BJ (cell line): Measurements from ENCODE around the gene SCMH1. TPM values are rescaled to one million over a fixed set of nuclear protein-coding genes. Genes with fewer than 3 reads are reported as not detected.

Experiments
- CTCF ChIA-PET: fragments of 350-600 bp; formaldehyde crosslinking; extraction: SDS; loops from one replicate; lab custom pipeline; 2021; ENCODE audit warnings: antibody characterized with exemption, inconsistent platforms; lab: Yijun Ruan, JAX
- POLR2A ChIA-PET: fragments of 300-600 bp; sonication (Branson Sonifier 250); formaldehyde crosslinking; extraction: SDS; loops from one replicate; lab custom pipeline; 2021; ENCODE audit warnings: antibody characterized with exemption; lab: Charles Lee
- DNase-seq: peaks from one replicate; pipeline ENCODE4 v3.0.0-alpha.2; 2011; ENCODE audit warnings: low read depth
- H3K27me3 ChIP-seq: 2 replicates; pipeline ENCODE4 v1.6.0; 2011; ENCODE audit warnings: low read length; ENCODE audit not compliant: control insufficient read depth, insufficient read depth
- H3K36me3 ChIP-seq: 2 replicates; pipeline ENCODE4 v1.5.1; 2011; ENCODE audit warnings: low read length; ENCODE audit not compliant: control insufficient read depth, insufficient read depth
- H3K4me3 ChIP-seq: 2 replicates; pipeline ENCODE4 v1.5.1; 2011; ENCODE audit warnings: low read depth, mild to moderate bottlenecking, control low read depth, low read length
- polyA plus RNA-seq: library from polyadenylated mRNA; depleted of rRNA; stranded (reverse); fragments of >200 nt; gene quantifications from 2 replicates; pipeline ENCODE4 v1.2.3, GENCODE V29; 2011
- TF ChIP-seq, protein P1 (sequence below): IDR thresholded peaks from 2 replicates; pipeline ENCODE4 v1.5.1; 2011; ENCODE audit warnings: low read depth, mild to moderate bottlenecking, control low read depth, inconsistent platforms, low read length, moderate library complexity; ENCODE audit not compliant: insufficient read depth

Gene SCMH1
- polyA plus RNA-seq, 1 experiment: 44.9 TPM

DNA sequence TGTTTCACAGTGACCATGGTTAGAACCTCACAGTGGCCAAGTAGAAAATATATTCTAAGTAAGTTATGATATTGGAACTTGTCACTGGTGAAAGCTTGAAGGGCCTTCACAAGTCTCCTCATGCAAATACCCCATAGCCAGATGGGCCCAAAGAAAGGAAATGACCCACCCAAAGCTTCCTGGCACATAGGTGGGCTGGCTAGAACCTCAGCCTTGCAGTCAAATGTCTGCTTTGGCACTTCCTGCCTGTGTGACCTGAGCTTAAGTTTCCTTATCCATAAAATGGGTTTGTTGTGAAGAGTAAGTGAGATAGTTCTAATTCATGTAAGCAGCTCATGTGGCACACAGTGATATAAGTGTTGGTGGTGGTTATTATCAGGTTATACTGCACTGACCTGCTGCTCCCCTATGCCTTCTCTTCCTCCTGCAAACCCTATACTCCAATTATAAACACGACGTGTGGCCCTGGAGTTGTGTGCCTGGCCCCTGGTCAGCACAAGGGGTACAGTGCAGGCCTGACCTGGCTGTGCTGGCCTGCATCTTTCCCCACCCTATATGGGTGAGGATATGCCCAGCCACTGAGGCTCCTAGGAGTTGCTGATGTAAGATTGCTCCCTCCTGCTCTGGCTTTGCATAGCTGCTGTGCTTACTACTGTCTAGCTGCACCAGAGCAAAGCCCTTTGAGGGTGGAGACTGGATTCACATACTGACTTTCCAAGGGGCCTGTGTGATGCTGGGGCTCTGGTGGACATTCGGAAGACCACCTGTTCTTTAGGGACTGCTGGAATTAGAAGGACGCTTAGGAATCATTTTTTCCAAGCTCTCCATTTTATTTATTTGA, 215.9 kb downstream of the SCMH1 start:
- Histone ChIP-seq H3K4me3 (no peak overlapping the region), H3K27me3 (no peaks in the 10 kb centered on the region), H3K36me3 (peaks cover 14% of the 10 kb centered on the region)
- CTCF ChIA-PET: no interaction called here
- no peak for DNase-seq
- TF ChIP-seq, protein P1, sequence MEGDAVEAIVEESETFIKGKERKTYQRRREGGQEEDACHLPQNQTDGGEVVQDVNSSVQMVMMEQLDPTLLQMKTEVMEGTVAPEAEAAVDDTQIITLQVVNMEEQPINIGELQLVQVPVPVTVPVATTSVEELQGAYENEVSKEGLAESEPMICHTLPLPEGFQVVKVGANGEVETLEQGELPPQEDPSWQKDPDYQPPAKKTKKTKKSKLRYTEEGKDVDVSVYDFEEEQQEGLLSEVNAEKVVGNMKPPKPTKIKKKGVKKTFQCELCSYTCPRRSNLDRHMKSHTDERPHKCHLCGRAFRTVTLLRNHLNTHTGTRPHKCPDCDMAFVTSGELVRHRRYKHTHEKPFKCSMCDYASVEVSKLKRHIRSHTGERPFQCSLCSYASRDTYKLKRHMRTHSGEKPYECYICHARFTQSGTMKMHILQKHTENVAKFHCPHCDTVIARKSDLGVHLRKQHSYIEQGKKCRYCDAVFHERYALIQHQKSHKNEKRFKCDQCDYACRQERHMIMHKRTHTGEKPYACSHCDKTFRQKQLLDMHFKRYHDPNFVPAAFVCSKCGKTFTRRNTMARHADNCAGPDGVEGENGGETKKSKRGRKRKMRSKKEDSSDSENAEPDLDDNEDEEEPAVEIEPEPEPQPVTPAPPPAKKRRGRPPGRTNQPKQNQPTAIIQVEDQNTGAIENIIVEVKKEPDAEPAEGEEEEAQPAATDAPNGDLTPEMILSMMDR: no peak
- POLR2A ChIA-PET: no interaction called here

DNA sequence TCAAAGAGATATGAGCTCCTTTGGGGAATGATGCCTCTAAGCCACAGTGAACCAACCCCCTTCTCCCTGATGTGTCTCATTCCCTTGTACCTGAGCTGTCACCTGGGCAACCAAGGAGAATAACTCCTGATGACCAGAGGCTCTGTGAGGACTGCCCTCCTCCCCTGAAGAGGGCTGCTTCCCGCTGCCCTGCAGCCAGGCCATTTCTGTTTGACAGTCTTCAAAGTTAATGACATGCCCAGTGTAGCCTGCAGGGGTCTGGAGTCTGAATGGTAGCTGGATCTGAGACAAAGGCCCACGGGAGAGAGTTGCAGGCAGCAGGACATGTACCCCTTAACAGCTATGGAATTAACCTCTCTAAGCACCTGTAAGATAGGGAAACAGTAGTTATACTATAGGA, 217.2 kb downstream of the SCMH1 start:
- ChIA-PET CTCF (interaction anchor here (0.9 to 1.1 kb wide), 3 partner anchors 10 to 177 kb away, joined by 3 to 4 read pairs (median 3); no protein-coding TSS in a partner anchor), POLR2A (no interaction called here)
- no peaks in the 10 kb centered on the region for H3K27me3 ChIP-seq
- TF ChIP-seq, protein P1: no peak
- no peak overlapping the region for H3K4me3 ChIP-seq
- DNase-seq: no peak
- peaks cover 12% of the 10 kb centered on the region for H3K36me3 ChIP-seq

DNA sequence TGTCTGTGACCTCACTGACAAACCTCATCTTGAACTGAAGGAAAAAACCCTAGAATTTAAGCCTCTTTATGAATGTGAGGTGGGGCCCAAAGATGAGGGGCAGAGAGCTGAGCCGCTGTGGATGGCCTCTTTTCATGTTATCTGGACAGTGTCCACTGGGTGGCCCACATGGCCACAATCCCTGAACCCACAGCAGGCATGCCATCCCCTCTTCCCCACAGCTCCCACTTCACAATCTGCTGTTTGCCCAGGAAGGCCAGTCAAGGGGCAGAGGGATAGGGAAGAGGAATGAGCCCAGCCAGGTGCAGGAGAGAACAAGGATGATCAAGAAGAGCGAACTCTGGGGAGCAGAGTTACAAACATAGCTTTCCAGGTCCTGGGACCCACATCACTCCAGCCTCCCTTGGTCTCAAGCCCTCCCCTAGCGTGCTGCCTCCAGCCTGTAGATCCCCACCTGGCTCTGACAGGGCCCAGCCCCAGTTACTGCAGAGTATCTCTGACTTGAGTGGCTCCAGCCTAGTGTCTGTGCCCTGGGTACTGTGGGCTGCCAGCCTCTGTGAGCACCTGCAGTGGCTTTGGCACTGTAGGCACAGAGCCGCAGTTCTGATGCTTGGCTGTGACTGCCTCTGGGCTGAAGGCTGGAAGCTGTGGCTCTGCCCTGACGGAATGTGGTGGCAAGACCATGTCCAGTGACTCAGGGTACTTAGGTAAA, 218.7 kb downstream of the SCMH1 start:
- H3K36me3 ChIP-seq: peaks cover 10% of the 10 kb centered on the region
- ChIA-PET POLR2A (no interaction called here), CTCF (interaction anchor here (0.8 to 2.8 kb wide), 7 partner anchors 10 to 245 kb away, joined by 3 to 8 read pairs (median 4); no protein-coding TSS in a partner anchor)
- no peak for DNase-seq
- TF ChIP-seq, protein P1: peak; percentile 49
- no peaks in the 10 kb centered on the region for H3K27me3 ChIP-seq
- no peak overlapping the region for H3K4me3 ChIP-seq

DNA sequence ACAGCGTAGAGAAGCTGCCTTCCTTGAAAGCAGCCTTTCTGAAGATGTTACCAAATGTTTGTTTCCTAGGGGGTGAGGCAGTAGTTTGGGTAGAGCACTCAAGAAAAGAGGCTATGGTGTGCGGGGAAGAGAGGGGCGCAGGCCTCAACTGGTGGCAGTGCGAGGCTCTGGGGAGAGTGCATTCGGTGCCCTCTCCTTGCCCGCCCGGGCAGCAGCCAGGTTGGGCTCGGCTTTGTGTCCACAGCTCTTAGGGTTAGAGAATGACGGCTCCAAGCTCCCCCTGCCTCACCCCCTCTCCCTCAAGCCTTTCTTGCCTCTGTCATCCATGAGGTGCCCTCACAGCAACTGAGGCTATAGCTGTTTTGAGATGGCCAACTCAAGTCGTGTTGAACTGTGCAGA, 219.7 kb downstream of the SCMH1 start:
- CTCF ChIA-PET: interaction anchor here (0.8 to 2.8 kb wide), 7 partner anchors 9 to 246 kb away, joined by 3 to 8 read pairs (median 5); no protein-coding TSS in a partner anchor
- DNase-seq: no peak
- TF ChIP-seq, protein P1: no peak
- no peaks in the 10 kb centered on the region for H3K27me3 ChIP-seq
- H3K36me3 ChIP-seq: peaks cover 7% of the 10 kb centered on the region
- H3K4me3 ChIP-seq: no peak overlapping the region
- POLR2A ChIA-PET: no interaction called here
